Hepatocyte (in vitro differentiated cells): Measurements from ENCODE around the gene PDRG1.

ENCODE experiments used
- CTCF ChIP-seq: fragments of 200-600 bp; sonication (generic); IDR thresholded peaks from 2 replicates; pipeline ENCODE4 v1.5.1; 2016; ENCODE audit warnings: antibody characterized with exemption, mild to moderate bottlenecking; ENCODE audit not compliant: poor library complexity
- EZH2 ChIP-seq: fragments of 200-600 bp; sonication (generic); IDR thresholded peaks from 2 replicates; pipeline ENCODE4 v1.6.1; 2016; ENCODE audit warnings: antibody characterized with exemption, mild to moderate bottlenecking, borderline replicate concordance

- TF ChIP-seq CTCF: no peak
- TF ChIP-seq EZH2: no peak
Observed at GRCh38 chr20:31963889-31964288, 12.0 kb upstream of the PDRG1 start.
